ENCODE results near the gene KPTN.
"Not testable (repeated sequence)": the region's sequence is repeated elsewhere in the genome, so short reads cannot be mapped to it uniquely, and the experiment has no call there.

KPTN gene

GRCh38 chr19:47490847-47491246, 6.8 kb upstream of the KPTN start:
- no peak for DNase-seq

GRCh38 chr19:47490031-47490430, 6.0 kb upstream of the KPTN start:
- no peak for DNase-seq

- DNase-seq, result no peak
Measured at GRCh38 chr19:47489072-47489914, 5.3 kb upstream of the KPTN start.

GRCh38 chr19:47487551-47488515, 3.8 kb upstream of the KPTN start:
- DNase-seq, result no peak

- no peak for DNase-seq
Measured at GRCh38 chr19:47486900-47487299, 2.9 kb upstream of the KPTN start.

GRCh38 chr19:47486220-47486619, 2.2 kb upstream of the KPTN start:
- not testable (repeated sequence) for DNase-seq

GRCh38 chr19:47485210-47485609, 1.2 kb upstream of the KPTN start:
- no peak for DNase-seq

- DNase-seq, result no peak
Measured at GRCh38 chr19:47483200-47483599, 819 bp downstream of the KPTN start.

- DNase-seq, result no peak
Measured at GRCh38 chr19:47481460-47482052, 2.5 kb downstream of the KPTN start.

- DNase-seq, result no peak
Measured at GRCh38 chr19:47480658-47481057, 3.4 kb downstream of the KPTN start.

- DNase-seq, result peak; percentile 6
Measured at GRCh38 chr19:47479701-47480503, 4.1 kb downstream of the KPTN start.

- no peak for DNase-seq
Measured at GRCh38 chr19:47476438-47476972, 7.5 kb downstream of the KPTN start.

GRCh38 chr19:47475465-47475864, 8.6 kb downstream of the KPTN start:
- no peak for DNase-seq

- DNase-seq, result no peak
Measured at GRCh38 chr19:47473336-47473735, 10.7 kb downstream of the KPTN start.

GRCh38 chr19:47471733-47472457, 12.1 kb downstream of the KPTN start, which contains the start of gene SLC8A2:
SLC8A2 (minus strand) TSS chr19:47471893; CDS start chr19:47466403, 5,490 bp downstream.
- peak; percentile 81 for DNase-seq

- no peak for DNase-seq
Measured at GRCh38 chr19:47471381-47471732, 12.7 kb downstream of the KPTN start.

GRCh38 chr19:47470447-47471195, 13.4 kb downstream of the KPTN start:
- no peak for DNase-seq

- DNase-seq, result no peak
Measured at GRCh38 chr19:47469719-47470118, 14.3 kb downstream of the KPTN start.

GRCh38 chr19:47469363-47469700, 14.7 kb downstream of the KPTN start:
- DNase-seq, result no peak

- DNase-seq, result no peak
Measured at GRCh38 chr19:47467914-47468313, 16.1 kb downstream of the KPTN start.

- DNase-seq, result no peak
Measured at GRCh38 chr19:47465957-47466356, 18.1 kb downstream of the KPTN start.
